Suprapubic skin (tissue), 4 donors: ENCODE measurements around the gene TBX4. TPM values are rescaled to one million over a fixed set of nuclear protein-coding genes. Genes with fewer than 3 reads are reported as not detected.

Experiments
- DNase-seq, 2 donors: peaks; one replicate each; pipeline ENCODE4 v3.0.0-alpha.2; 2019; ENCODE audit warnings: low spot score in 2 of 2
- H3K27ac ChIP-seq: fragments of 200-600 bp; sonication (generic); one replicate; pipeline ENCODE4 v1.5.1; 2019
- H3K27me3 ChIP-seq: fragments of 200-600 bp; sonication (generic); one replicate; pipeline ENCODE4 v1.5.1; 2019
- H3K36me3 ChIP-seq: fragments of 200-600 bp; sonication (generic); one replicate; pipeline ENCODE4 v1.5.1; 2019
- H3K4me1 ChIP-seq: fragments of 200-600 bp; sonication (generic); one replicate; pipeline ENCODE4 v1.5.1; 2019
- H3K4me3 ChIP-seq: fragments of 200-600 bp; sonication (generic); one replicate; pipeline ENCODE4 v1.5.1; 2019; ENCODE audit warnings: mild to moderate bottlenecking
- H3K9me3 ChIP-seq: fragments of 200-600 bp; sonication (generic); one replicate; pipeline ENCODE4 v1.5.1; 2019
- EP300 ChIP-seq: sonication (generic); formaldehyde crosslinking; IDR thresholded peaks from one replicate; pipeline ENCODE4 v1.6.1; 2017; ENCODE audit warnings: antibody characterized with exemption
- POLR2A ChIP-seq, 2 donors: fragments of 450-650 bp; IDR thresholded peaks; one replicate each; pipeline ENCODE4 v1.6.1; 2017; ENCODE audit warnings: antibody characterized with exemption in 2 of 2, mild to moderate bottlenecking in 2 of 2, moderate library complexity in 2 of 2
- POLR2AphosphoS5 ChIP-seq, 3 donors: sonication (generic); formaldehyde crosslinking; IDR thresholded peaks; one replicate each; pipeline ENCODE4 v1.6.1; 2017; ENCODE audit warnings: antibody characterized with exemption in 3 of 3
- WGBS: methylation state at CpG from one replicate; pipeline ENCODE4 v1.1.5; 2018; 5-methylcytosine and 5-hydroxymethylcytosine counted together
- total RNA-seq, 4 donors: library from RNA; depleted of rRNA; stranded (reverse); fragments of >200 nt; gene quantifications; one replicate each; pipeline ENCODE4 v1.1.0, GENCODE V29; 2016
- TF ChIP-seq, protein P1 (sequence below), 2 donors: fragments of 200-600 bp in 1 of 2; fragments of 450-650 bp in 1 of 2; sonication (generic) in 1 of 2; IDR thresholded peaks; one replicate each; pipeline ENCODE4 v1.5.1; 2016 to 2019; ENCODE audit warnings: antibody characterized with exemption in 2 of 2, mild to moderate bottlenecking in 1 of 2, moderate library complexity in 1 of 2

The TBX4 gene
- total RNA-seq, 4 donors from 2014 or later = 0.30 to 0.56 TPM; not detected in 2

DNA sequence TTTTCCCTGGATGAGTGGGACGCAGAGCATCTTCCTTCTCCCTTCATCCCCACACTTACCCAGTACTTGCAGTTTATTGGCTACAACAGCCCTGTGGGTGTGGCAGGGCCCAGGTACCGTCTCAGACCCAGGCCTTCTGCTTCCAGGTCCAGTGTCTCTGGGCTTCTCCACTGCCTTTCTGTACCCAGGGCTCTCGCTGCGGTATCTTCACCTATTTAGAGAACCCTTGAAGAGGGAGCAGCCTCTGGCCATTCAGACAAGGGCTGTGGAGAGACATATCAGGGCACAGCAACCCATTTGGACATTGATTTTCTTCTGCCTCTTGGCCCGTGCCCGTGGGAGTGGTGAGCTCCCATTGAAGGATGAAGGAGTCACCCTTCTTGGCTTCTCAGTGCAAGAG lies 17.3 kb downstream of the TBX4 start:
- Histone ChIP-seq H3K36me3 (no peaks in the 10 kb centered on the region), H3K9me3 (no peaks in the 10 kb centered on the region), H3K4me3 (no peak overlapping the region), H3K4me1 (peaks cover 5% of the 10 kb centered on the region), H3K27me3 (peaks cover 3% of the 10 kb centered on the region), H3K27ac (no peak overlapping the region)
- 93% methylated on average over 6 of the region's 6 CpGs for WGBS
- TF ChIP-seq EP300 (no peak), POLR2AphosphoS5 (IDR thresholded peaks at IDR 0.05) (no peak)
- DNase-seq = no peak

DNA sequence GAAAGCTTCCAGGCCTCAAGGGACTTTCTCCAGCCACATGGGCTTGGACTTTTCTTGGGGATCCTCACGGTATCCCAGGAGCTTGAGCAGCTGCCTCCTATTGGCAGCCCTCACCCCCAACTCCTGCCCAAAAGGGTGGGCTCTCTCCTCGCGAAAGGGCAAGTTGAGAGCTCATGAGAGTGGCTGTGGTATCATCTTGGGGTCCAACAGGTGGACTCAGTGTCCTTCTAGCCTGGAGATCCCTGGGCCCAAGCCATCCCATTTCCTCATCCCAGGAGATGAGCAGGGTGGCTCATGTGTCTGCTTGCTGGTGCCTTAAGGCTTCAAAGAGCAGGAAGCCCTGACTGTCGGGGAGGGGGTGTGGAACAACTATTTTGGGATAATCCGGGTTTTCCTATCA lies 17.7 kb downstream of the TBX4 start:
- Histone ChIP-seq H3K4me3 (no peak overlapping the region), H3K9me3 (no peaks in the 10 kb centered on the region), H3K36me3 (no peaks in the 10 kb centered on the region), H3K27me3 (peaks cover 3% of the 10 kb centered on the region), H3K27ac (no peak overlapping the region), H3K4me1 (peaks cover 8% of the 10 kb centered on the region)
- peak in 1 of 2 donors; percentile 54 for DNase-seq
- TF ChIP-seq, protein P1, sequence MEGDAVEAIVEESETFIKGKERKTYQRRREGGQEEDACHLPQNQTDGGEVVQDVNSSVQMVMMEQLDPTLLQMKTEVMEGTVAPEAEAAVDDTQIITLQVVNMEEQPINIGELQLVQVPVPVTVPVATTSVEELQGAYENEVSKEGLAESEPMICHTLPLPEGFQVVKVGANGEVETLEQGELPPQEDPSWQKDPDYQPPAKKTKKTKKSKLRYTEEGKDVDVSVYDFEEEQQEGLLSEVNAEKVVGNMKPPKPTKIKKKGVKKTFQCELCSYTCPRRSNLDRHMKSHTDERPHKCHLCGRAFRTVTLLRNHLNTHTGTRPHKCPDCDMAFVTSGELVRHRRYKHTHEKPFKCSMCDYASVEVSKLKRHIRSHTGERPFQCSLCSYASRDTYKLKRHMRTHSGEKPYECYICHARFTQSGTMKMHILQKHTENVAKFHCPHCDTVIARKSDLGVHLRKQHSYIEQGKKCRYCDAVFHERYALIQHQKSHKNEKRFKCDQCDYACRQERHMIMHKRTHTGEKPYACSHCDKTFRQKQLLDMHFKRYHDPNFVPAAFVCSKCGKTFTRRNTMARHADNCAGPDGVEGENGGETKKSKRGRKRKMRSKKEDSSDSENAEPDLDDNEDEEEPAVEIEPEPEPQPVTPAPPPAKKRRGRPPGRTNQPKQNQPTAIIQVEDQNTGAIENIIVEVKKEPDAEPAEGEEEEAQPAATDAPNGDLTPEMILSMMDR (IDR thresholded peaks at IDR 0.05) = no peak
- TF ChIP-seq POLR2AphosphoS5 (IDR thresholded peaks at IDR 0.05) = no peak
- TF ChIP-seq EP300 = no peak
- no peak for TF ChIP-seq POLR2A (IDR thresholded peaks at IDR 0.05)
- 54% methylated on average over 3 of the region's 5 CpGs for WGBS

DNA sequence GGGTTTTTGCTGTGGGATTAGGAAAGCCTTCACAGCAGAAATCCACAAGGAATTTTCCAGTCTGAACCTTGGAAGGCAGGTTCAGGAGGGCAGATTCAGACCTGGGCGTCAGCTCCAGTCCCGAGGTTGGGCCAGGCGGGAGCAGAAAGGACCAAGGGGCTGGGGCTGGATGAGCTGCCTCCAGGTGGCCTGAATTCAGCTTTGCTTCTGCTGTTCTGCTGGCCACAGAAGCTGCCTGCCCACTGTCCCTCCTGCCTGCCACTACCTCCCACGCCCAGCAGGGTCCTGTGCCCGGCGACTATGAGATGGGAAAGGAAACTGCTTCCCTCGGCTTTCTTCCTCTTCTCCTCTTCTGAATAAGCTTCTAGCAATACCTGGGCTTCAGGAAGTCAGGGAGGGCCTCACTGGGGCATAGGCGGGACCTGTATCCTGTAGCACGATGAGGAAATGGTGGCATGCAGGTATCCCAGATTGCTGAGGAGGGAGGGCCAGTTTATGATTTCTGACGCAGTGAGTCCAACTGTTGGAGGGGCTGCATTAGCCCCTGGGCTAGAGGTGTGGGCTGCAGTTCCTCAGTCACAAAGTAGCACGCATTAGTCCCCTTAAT lies 18.4 kb downstream of the TBX4 start:
- 91% methylated on average over 11 of the region's 11 CpGs for WGBS
- TF ChIP-seq EP300 (no peak), POLR2AphosphoS5 (IDR thresholded peaks at IDR 0.05) (no peak), POLR2A (IDR thresholded peaks at IDR 0.05) (no peak)
- TF ChIP-seq, protein P1 (IDR thresholded peaks at IDR 0.05) = no peak
- H3K27ac ChIP-seq = no peak overlapping the region
- peaks cover 5% of the 10 kb centered on the region for H3K27me3 ChIP-seq
- H3K36me3 ChIP-seq = no peaks in the 10 kb centered on the region
- DNase-seq = peak; percentile 33 to 40
- no peak overlapping the region for H3K4me3 ChIP-seq
- H3K9me3 ChIP-seq = no peaks in the 10 kb centered on the region
- H3K4me1 ChIP-seq = peaks cover 10% of the 10 kb centered on the region

DNA sequence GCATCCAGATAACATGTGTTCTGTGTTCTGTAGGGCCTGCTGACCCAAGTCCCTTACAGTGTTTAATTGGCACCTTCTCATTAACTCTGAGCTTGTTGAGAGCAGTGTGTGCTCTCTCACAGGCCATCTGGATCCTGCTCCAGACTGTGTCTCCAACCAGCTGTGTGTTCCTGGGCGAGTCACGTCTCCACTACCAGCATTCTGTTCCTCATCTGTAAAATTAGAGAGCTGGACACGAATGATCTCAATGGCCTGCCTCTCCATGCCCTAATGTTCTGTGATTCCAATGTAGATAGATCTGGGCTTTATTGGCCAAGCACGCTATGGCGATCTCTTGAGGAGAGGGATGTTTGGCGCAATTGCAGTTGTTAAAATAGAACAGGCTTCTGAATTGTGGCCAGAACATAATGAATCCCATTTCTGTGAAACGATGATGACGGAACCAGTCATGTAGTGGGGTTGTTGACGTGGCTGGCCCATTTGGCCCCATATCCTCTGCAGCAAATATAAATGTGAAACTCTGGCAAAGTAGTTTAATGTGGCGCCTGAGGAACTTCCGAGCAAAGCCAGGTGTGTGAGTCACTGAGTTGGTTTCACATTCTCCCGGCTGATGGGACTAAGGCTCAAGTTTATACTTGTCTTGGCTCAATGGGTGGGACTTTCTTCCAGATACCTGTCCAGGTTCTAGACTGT lies 22.2 kb downstream of the TBX4 start:
- Histone ChIP-seq H3K27ac (no peak overlapping the region), H3K9me3 (no peaks in the 10 kb centered on the region), H3K36me3 (no peaks in the 10 kb centered on the region), H3K27me3 (peaks cover 20% of the 10 kb centered on the region), H3K4me3 (no peak overlapping the region), H3K4me1 (peaks cover 5% of the 10 kb centered on the region)
- TF ChIP-seq EP300 (no peak), POLR2AphosphoS5 (IDR thresholded peaks at IDR 0.05) (no peak), POLR2A (IDR thresholded peaks at IDR 0.05) (no peak)
- TF ChIP-seq, protein P1 (IDR thresholded peaks at IDR 0.05) = no peak
- WGBS = 30% methylated on average over 12 of the region's 12 CpGs
- peak in 1 of 2 donors; percentile 3 for DNase-seq

DNA sequence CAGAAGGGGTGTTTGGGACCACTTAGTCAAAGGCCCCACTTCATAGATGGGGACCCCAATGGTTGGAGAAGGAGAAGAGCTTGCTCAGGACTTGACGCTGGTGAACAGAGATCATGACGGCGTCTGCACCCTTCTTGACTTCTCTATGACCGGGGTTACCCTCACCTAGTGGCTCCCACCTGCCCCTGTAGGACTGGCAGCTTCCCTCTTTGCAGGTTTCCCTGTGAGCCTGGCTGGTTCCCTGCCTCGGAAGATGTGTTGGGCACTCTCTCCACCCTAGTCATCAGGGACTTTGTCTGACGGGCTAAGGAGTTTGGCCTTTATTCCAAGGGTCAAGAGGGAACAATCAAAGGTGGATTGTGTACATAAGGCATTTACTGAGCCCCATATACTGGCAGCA lies 22.7 kb downstream of the TBX4 start:
- Histone ChIP-seq H3K4me3 (no peak overlapping the region), H3K27ac (no peak overlapping the region), H3K36me3 (no peaks in the 10 kb centered on the region), H3K4me1 (peaks cover 5% of the 10 kb centered on the region), H3K27me3 (peaks cover 20% of the 10 kb centered on the region), H3K9me3 (no peaks in the 10 kb centered on the region)
- DNase-seq = peak in 1 of 2 donors; percentile 28
- WGBS = 79% methylated on average over 6 of the region's 6 CpGs
- TF ChIP-seq POLR2AphosphoS5 (IDR thresholded peaks at IDR 0.05) (no peak), EP300 (no peak), POLR2A (IDR thresholded peaks at IDR 0.05) (no peak)
- TF ChIP-seq, protein P1 (IDR thresholded peaks at IDR 0.05) = no peak
